Neural cell (in vitro differentiated cells): ENCODE data around the gene NPAS3. TPM values are rescaled to one million over a fixed set of nuclear protein-coding genes. Genes with fewer than 3 reads are reported as not detected.

Experiments used
- H2AFZ ChIP-seq: fragments of 200-600, 300-800 bp; sonication (generic), shearing (Covaris generic); 2 replicates; pipeline ENCODE4 v1.6.0; 2014; ENCODE audit warnings: low read depth, mild to moderate bottlenecking, antibody characterized with exemption, low read length, moderate library complexity
- H3F3A ChIP-seq: fragments of 200-600 bp; shearing (Covaris generic); 2 replicates; pipeline ENCODE4 v1.6.1; 2016; ENCODE audit warnings: mild to moderate bottlenecking, moderate library complexity, mixed read lengths, antibody characterized with exemption, low read length; ENCODE audit not compliant: insufficient read depth, poor library complexity, severe bottlenecking
- H3K27ac ChIP-seq: fragments of 200-600, 300-800 bp; sonication (generic), shearing (Covaris generic); 2 replicates; pipeline ENCODE4 v1.5.1; 2014; ENCODE audit warnings: mild to moderate bottlenecking, low read length, moderate library complexity
- H3K27me3 ChIP-seq: fragments of 300-800, 200-600 bp; sonication (generic), shearing (Covaris generic); 2 replicates; pipeline ENCODE4 v1.6.0; 2014; ENCODE audit warnings: mild to moderate bottlenecking, low read depth, low read length, moderate library complexity; ENCODE audit not compliant: insufficient read depth
- H3K36me3 ChIP-seq: fragments of 300-800, 200-600 bp; sonication (generic), shearing (Covaris generic); 2 replicates; pipeline ENCODE4 v1.5.1; 2014; ENCODE audit warnings: mild to moderate bottlenecking, antibody characterized with exemption, low read length, moderate library complexity; ENCODE audit not compliant: insufficient read depth
- H3K4me2 ChIP-seq: fragments of 300-800, 200-600 bp; sonication (generic), shearing (Covaris generic); 2 replicates; pipeline ENCODE4 v1.6.0; 2014; ENCODE audit warnings: mild to moderate bottlenecking, low read length
- H3K4me3 ChIP-seq: fragments of 300-800, 200-600 bp; sonication (generic), shearing (Covaris generic); 2 replicates; pipeline ENCODE4 v1.5.1; 2014; ENCODE audit warnings: mild to moderate bottlenecking, low read length, moderate library complexity
- H3K79me2 ChIP-seq: fragments of 200-600 bp; shearing (Covaris generic); replicated peaks from 2 replicates; pipeline ENCODE4 v1.6.0; 2014; ENCODE audit warnings: mild to moderate bottlenecking, low read length, moderate library complexity; ENCODE audit not compliant: insufficient read depth
- H3K9ac ChIP-seq: fragments of 300-800, 200-600 bp; sonication (generic), shearing (Covaris generic); 2 replicates; pipeline ENCODE4 v1.6.1; 2016; ENCODE audit warnings: mild to moderate bottlenecking, low read length, mixed read lengths
- H3K9me2 ChIP-seq: fragments of 200-600 bp; shearing (Covaris generic); 2 replicates; pipeline ENCODE4 v1.6.1; 2016; ENCODE audit warnings: mild to moderate bottlenecking, low read length, mixed read lengths; ENCODE audit not compliant: insufficient read depth
- H3K9me3 ChIP-seq: fragments of 200-600, 300-800 bp; sonication (generic), shearing (Covaris generic); 2 replicates; pipeline ENCODE4 v1.6.1; 2016; ENCODE audit warnings: mild to moderate bottlenecking, mixed run types, low read length, moderate library complexity, mixed read lengths
- H4K20me1 ChIP-seq: fragments of 200-600 bp; shearing (Covaris generic); 2 replicates; pipeline ENCODE4 v1.6.1; 2016; ENCODE audit warnings: mild to moderate bottlenecking, mixed run types; ENCODE audit not compliant: insufficient read depth
- EP300 ChIP-seq: fragments of 450-650 bp; conservative IDR thresholded peaks from 2 replicates; pipeline ENCODE4 v1.6.1; 2014; ENCODE audit warnings: antibody characterized with exemption, mild to moderate bottlenecking, moderate library complexity; ENCODE audit not compliant: poor library complexity, severe bottlenecking
- EZH2 ChIP-seq: fragments of 200-600, 300-800 bp; shearing (Covaris generic), sonication (generic); IDR thresholded peaks from 2 replicates; pipeline ENCODE4 v1.6.1; 2014; ENCODE audit warnings: antibody characterized with exemption, low read length, borderline replicate concordance, mild to moderate bottlenecking; ENCODE audit not compliant: insufficient read depth, poor library complexity, severe bottlenecking
- MXI1 ChIP-seq: fragments of 450-650 bp; conservative IDR thresholded peaks from 2 replicates; pipeline ENCODE4 v1.6.1; 2014; ENCODE audit warnings: antibody characterized with exemption, mild to moderate bottlenecking; ENCODE audit not compliant: poor library complexity, severe bottlenecking
- POLR2AphosphoS5 ChIP-seq: IDR thresholded peaks from 2 replicates; pipeline ENCODE4 v1.6.1; 2012
- RAD21 ChIP-seq: fragments of 450-650 bp; conservative IDR thresholded peaks from 2 replicates; pipeline ENCODE4 v1.6.1; 2014; ENCODE audit warnings: antibody characterized with exemption, mild to moderate bottlenecking, moderate library complexity
- SMC3 ChIP-seq: fragments of 450-650 bp; conservative IDR thresholded peaks from 2 replicates; pipeline ENCODE4 v1.6.1; 2014; ENCODE audit warnings: antibody characterized with exemption, mild to moderate bottlenecking, moderate library complexity; ENCODE audit not compliant: poor library complexity
- TAF1 ChIP-seq: IDR thresholded peaks from 2 replicates; pipeline ENCODE4 v1.6.1; 2012; ENCODE audit warnings: low read depth
- polyA plus RNA-seq: library from polyadenylated mRNA; depleted of rRNA; stranded (reverse); fragments of >200 nt; gene quantifications from 2 replicates; pipeline ENCODE4 v1.2.3, GENCODE V29; 2014
- TF ChIP-seq, protein P1 (sequence below): fragments of 450-650 bp; IDR thresholded peaks from 2 replicates; pipeline ENCODE4 v1.5.1; 2014; ENCODE audit warnings: antibody characterized with exemption, mild to moderate bottlenecking, moderate library complexity; ENCODE audit not compliant: poor library complexity, severe bottlenecking
- TF ChIP-seq, protein P2 (sequence below): IDR thresholded peaks from 2 replicates; pipeline ENCODE4 v1.6.1; 2012; ENCODE audit warnings: borderline replicate concordance

The NPAS3 gene
- polyA plus RNA-seq, 1 donor from 2014 or later, result 1.3 TPM

DNA sequence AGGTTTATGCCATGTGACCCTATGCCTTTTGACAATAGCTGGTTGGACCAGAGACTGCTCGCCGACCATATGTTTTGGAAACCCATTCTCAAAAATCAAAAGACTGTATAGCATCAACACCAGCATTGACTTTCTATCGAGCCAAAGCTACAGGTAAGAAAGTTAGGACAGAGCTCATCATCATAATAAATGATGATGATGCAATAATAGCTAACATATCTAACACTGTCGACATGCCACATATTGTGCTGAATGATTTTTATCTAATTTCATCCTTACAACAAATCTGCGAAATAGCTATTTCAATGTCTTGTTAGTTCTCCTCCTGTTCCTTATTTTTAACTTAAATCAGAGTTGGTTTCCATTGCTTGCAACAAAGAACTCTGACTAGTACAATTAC lies 909.3 kb downstream of the NPAS3 start:
- H4K20me1 ChIP-seq, result no peaks in the 10 kb centered on the region
- H3K27me3 ChIP-seq, result no peaks in the 10 kb centered on the region
- no peak overlapping the region for H3K4me2 ChIP-seq
- TF ChIP-seq EZH2 (no peak), POLR2AphosphoS5 (no peak), SMC3 (no peak), MXI1 (no peak), RAD21 (no peak), EP300 (no peak), TAF1 (no peak)
- TF ChIP-seq, protein P1, sequence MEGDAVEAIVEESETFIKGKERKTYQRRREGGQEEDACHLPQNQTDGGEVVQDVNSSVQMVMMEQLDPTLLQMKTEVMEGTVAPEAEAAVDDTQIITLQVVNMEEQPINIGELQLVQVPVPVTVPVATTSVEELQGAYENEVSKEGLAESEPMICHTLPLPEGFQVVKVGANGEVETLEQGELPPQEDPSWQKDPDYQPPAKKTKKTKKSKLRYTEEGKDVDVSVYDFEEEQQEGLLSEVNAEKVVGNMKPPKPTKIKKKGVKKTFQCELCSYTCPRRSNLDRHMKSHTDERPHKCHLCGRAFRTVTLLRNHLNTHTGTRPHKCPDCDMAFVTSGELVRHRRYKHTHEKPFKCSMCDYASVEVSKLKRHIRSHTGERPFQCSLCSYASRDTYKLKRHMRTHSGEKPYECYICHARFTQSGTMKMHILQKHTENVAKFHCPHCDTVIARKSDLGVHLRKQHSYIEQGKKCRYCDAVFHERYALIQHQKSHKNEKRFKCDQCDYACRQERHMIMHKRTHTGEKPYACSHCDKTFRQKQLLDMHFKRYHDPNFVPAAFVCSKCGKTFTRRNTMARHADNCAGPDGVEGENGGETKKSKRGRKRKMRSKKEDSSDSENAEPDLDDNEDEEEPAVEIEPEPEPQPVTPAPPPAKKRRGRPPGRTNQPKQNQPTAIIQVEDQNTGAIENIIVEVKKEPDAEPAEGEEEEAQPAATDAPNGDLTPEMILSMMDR, result no peak
- TF ChIP-seq, protein P2, sequence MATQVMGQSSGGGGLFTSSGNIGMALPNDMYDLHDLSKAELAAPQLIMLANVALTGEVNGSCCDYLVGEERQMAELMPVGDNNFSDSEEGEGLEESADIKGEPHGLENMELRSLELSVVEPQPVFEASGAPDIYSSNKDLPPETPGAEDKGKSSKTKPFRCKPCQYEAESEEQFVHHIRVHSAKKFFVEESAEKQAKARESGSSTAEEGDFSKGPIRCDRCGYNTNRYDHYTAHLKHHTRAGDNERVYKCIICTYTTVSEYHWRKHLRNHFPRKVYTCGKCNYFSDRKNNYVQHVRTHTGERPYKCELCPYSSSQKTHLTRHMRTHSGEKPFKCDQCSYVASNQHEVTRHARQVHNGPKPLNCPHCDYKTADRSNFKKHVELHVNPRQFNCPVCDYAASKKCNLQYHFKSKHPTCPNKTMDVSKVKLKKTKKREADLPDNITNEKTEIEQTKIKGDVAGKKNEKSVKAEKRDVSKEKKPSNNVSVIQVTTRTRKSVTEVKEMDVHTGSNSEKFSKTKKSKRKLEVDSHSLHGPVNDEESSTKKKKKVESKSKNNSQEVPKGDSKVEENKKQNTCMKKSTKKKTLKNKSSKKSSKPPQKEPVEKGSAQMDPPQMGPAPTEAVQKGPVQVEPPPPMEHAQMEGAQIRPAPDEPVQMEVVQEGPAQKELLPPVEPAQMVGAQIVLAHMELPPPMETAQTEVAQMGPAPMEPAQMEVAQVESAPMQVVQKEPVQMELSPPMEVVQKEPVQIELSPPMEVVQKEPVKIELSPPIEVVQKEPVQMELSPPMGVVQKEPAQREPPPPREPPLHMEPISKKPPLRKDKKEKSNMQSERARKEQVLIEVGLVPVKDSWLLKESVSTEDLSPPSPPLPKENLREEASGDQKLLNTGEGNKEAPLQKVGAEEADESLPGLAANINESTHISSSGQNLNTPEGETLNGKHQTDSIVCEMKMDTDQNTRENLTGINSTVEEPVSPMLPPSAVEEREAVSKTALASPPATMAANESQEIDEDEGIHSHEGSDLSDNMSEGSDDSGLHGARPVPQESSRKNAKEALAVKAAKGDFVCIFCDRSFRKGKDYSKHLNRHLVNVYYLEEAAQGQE, result no peak
- no peaks in the 10 kb centered on the region for H3K79me2 ChIP-seq
- no peaks in the 10 kb centered on the region for H3K9me3 ChIP-seq
- no peaks in the 10 kb centered on the region for H3K36me3 ChIP-seq
- H3K9ac ChIP-seq, result no peak overlapping the region
- no peak overlapping the region for H2AFZ ChIP-seq
- no peaks in the 10 kb centered on the region for H3K9me2 ChIP-seq
- H3K27ac ChIP-seq, result no peak overlapping the region
- no peaks in the 10 kb centered on the region for H3F3A ChIP-seq
- H3K4me3 ChIP-seq, result no peak overlapping the region

DNA sequence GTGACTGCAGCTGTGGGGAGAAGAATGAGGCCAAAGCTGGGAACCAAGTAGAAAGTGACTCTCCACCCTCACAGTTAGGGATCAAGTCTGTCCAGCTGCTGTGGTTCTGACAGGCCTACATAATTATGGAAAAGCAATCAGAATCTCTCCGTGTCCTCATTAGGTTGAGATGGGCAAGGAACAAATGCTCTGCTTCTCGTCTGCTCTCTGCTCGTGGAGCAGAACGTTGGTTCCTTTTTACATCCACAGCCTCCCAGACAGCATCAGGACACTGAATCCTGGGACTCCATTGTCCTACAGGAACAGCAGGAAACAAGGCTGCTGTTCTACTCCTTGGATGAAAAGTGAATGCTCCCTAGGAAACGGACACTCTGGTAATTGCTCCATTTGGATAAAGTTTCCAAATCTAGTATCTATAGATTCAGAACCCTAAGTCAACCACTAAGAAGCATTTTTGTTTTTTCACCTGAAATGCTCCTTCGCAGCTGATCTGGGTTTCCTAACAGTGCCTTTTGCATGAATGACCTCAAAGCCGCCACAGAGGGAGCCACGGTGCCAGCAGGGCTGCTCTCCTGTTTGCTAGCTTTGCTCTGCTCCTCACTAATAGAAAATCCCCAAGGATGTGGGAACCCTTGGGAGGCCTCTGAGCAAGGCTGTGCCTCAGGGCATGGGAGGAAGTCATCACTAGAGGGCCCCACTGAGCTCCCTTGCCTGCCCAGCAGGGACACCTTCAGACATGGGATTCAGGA lies 910.2 kb downstream of the NPAS3 start:
- Histone ChIP-seq H3K9ac (no peak overlapping the region), H3K27ac (no peak overlapping the region), H3K27me3 (no peaks in the 10 kb centered on the region), H3F3A (no peaks in the 10 kb centered on the region), H3K36me3 (no peaks in the 10 kb centered on the region), H4K20me1 (no peaks in the 10 kb centered on the region), H3K4me3 (no peak overlapping the region), H2AFZ (no peak overlapping the region), H3K4me2 (no peak overlapping the region), H3K9me2 (no peaks in the 10 kb centered on the region), H3K9me3 (no peaks in the 10 kb centered on the region), H3K79me2 (no peaks in the 10 kb centered on the region)
- TF ChIP-seq, protein P1, result peak; percentile 33
- TF ChIP-seq, protein P2, result no peak
- TF ChIP-seq TAF1 (no peak), EZH2 (no peak), EP300 (no peak), SMC3 (no peak)
